ENCODE measurements around the gene TBX15.

TBX15 gene

GRCh38 chr1:118988186-118989005 is at the start of gene TBX15:
Gene TBX15 (minus strand): TSS chr1:118988343. CDS start chr1:118987795, 548 bp downstream.
- DNase-seq, result no peak

GRCh38 chr1:119034359-119034758 is 46.2 kb upstream of the TBX15 start:
- DNase-seq, result no peak

GRCh38 chr1:119032986-119033385 is 44.8 kb upstream of the TBX15 start:
- no peak for DNase-seq

- DNase-seq, result no peak
These were observed 39.6 kb upstream of the TBX15 start for GRCh38 chr1:119027759-119028158.

- no peak for DNase-seq
These were observed 38.8 kb upstream of the TBX15 start for GRCh38 chr1:119026956-119027355.

GRCh38 chr1:119015547-119015946 is 27.4 kb upstream of the TBX15 start:
- no peak for DNase-seq

- no peak for DNase-seq
These were observed 24.2 kb upstream of the TBX15 start for GRCh38 chr1:119012383-119012782.

GRCh38 chr1:119011706-119012105 is 23.6 kb upstream of the TBX15 start:
- no peak for DNase-seq

GRCh38 chr1:119011116-119011515 is 23.0 kb upstream of the TBX15 start:
- DNase-seq, result no peak

GRCh38 chr1:119010201-119010600 is 22.1 kb upstream of the TBX15 start:
- DNase-seq, result no peak

GRCh38 chr1:119009312-119009655 is 21.1 kb upstream of the TBX15 start:
- no peak for DNase-seq

- DNase-seq, result no peak
These were observed 20.6 kb upstream of the TBX15 start for GRCh38 chr1:119008483-119009311.

- DNase-seq, result no peak
These were observed 19.7 kb upstream of the TBX15 start for GRCh38 chr1:119007670-119008482.

GRCh38 chr1:119007339-119007669 is 19.2 kb upstream of the TBX15 start:
- DNase-seq, result no peak

- DNase-seq, result no peak
These were observed 18.5 kb upstream of the TBX15 start for GRCh38 chr1:119006406-119007279.

- DNase-seq, result no peak
These were observed 17.7 kb upstream of the TBX15 start for GRCh38 chr1:119005724-119006405.

GRCh38 chr1:119004781-119005180 is 16.6 kb upstream of the TBX15 start:
- no peak for DNase-seq

- no peak for DNase-seq
These were observed 16.0 kb upstream of the TBX15 start for GRCh38 chr1:119004129-119004527.

GRCh38 chr1:119003413-119004128 is 15.4 kb upstream of the TBX15 start:
- DNase-seq, result no peak

- no peak for DNase-seq
These were observed 14.0 kb upstream of the TBX15 start for GRCh38 chr1:119002028-119002686.

All from stimulated activated CD4-positive, alpha-beta T cell treated with anti-CD3 and anti-CD28 coated beads, Interleukin-1b, Interleukin-23, amount 100 ng/mL, for 48 hours (primary cell).